B cell (primary cell): Measurements from ENCODE around the gene PLD3. TPM values are rescaled to one million over a fixed set of nuclear protein-coding genes. Genes with fewer than 3 reads are reported as not detected.

Source experiments
- ATAC-seq: fragments of 200-7000 bp; cut with Tn5 transposase; one replicate; pipeline ENCODE4 v1.10.0; 2021; ENCODE audit warnings: low read depth, mild to moderate bottlenecking, moderate number of reproducible peaks, moderate library complexity
- CTCF ChIA-PET: fragments of 350-600 bp; sonication (Branson Sonifier 250); formaldehyde crosslinking; loops from one replicate; lab custom pipeline; 2021; ENCODE audit warnings: antibody characterized with exemption, inconsistent platforms; lab: Charles Lee
- POLR2A ChIA-PET: fragments of 350-600 bp; sonication (Branson Sonifier 250); formaldehyde crosslinking; loops from one replicate; lab custom pipeline; 2021; ENCODE audit warnings: antibody characterized with exemption; lab: Charles Lee
- DNase-seq: peaks from one replicate; pipeline ENCODE4 v3.0.0; 2013
- H2AFZ ChIP-seq: 2 replicates; pipeline ENCODE4 v1.6.1; 2012; ENCODE audit warnings: mild to moderate bottlenecking, low read depth, low read length; ENCODE audit not compliant: insufficient read depth, poor library complexity, severe bottlenecking
- H3K27ac ChIP-seq, 2 donors: 1 replicate in 1 of 2; 2 replicates in 1 of 2; pipeline ENCODE4 v1.5.1; 2012 to 2013; ENCODE audit warnings: low read length in 2 of 2, mild to moderate bottlenecking in 2 of 2, moderate library complexity in 1 of 2
- H3K27me3 ChIP-seq, 4 experiments: fragments of 200-600 bp in 1 of 4; sonication (generic) in 1 of 4; replicated peaks in 1 of 4; 1 replicate in 2 of 4; 2 replicates in 2 of 4; pipeline versions ENCODE4 v1.6.1 to v1.7.0; 2013 to 2016; ENCODE audit warnings: low read length in 3 of 4, mild to moderate bottlenecking in 2 of 4, mixed read lengths in 1 of 4, moderate library complexity in 1 of 4; ENCODE audit not compliant: insufficient read depth in 4 of 4, control insufficient read depth in 3 of 4; ENCODE audit errors: control extremely low read depth in 1 of 4
- H3K36me3 ChIP-seq, 2 experiments: replicated peaks in 1 of 2; 1 replicate in 1 of 2; 2 replicates in 1 of 2; pipeline versions ENCODE4 v1.6.1 to v1.7.1; 2013; ENCODE audit warnings: low read length in 1 of 2; ENCODE audit not compliant: insufficient read depth in 2 of 2, control insufficient read depth in 1 of 2; ENCODE audit errors: control extremely low read depth in 1 of 2, extremely low read depth in 1 of 2
- H3K4me1 ChIP-seq, 2 donors: fragments of 200-600 bp in 1 of 2; sonication (generic) in 1 of 2; 1 replicate in 1 of 2; 2 replicates in 1 of 2; pipeline versions ENCODE4 v1.5.1 to v1.6.1; 2013 to 2017; ENCODE audit warnings: low read length in 2 of 2; ENCODE audit not compliant: control insufficient read depth in 2 of 2, insufficient read depth in 2 of 2
- H3K4me2 ChIP-seq: replicated peaks from 2 replicates; pipeline ENCODE3; 2012; ENCODE audit warnings: mild to moderate bottlenecking, low read depth, low read length; ENCODE audit not compliant: poor library complexity, severe bottlenecking
- H3K4me3 ChIP-seq, 5 experiments: fragments of 200-600 bp in 1 of 5; sonication (generic) in 1 of 5; 1 replicate in 3 of 5; 2 replicates in 2 of 5; pipeline versions ENCODE4 v1.5.1 to v1.7.0; 2011 to 2016; ENCODE audit warnings: low read length in 4 of 5, mild to moderate bottlenecking in 4 of 5, low read depth in 2 of 5, control low read depth in 1 of 5, moderate library complexity in 1 of 5; ENCODE audit not compliant: insufficient read depth in 1 of 5; ENCODE audit errors: control extremely low read depth in 1 of 5, extremely low read depth in 1 of 5
- H3K79me2 ChIP-seq: fragments of 200-600 bp; sonication (generic); one replicate; pipeline ENCODE4 v1.6.0; 2016; ENCODE audit warnings: low read length; ENCODE audit not compliant: control insufficient read depth, insufficient read depth
- H3K9ac ChIP-seq: fragments of 200-600 bp; sonication (generic); 2 replicates; pipeline ENCODE4 v1.6.1; 2017; ENCODE audit warnings: mild to moderate bottlenecking, low read length, moderate library complexity
- H3K9me3 ChIP-seq, 3 donors: one replicate each; pipeline versions ENCODE4 v1.6.1 to v1.7.1; 2013; ENCODE audit warnings: low read length in 2 of 3; ENCODE audit not compliant: control insufficient read depth in 2 of 3, insufficient read depth in 1 of 3; ENCODE audit errors: control extremely low read depth in 1 of 3
- H4K20me1 ChIP-seq: 2 replicates; pipeline ENCODE4 v1.6.0; 2012; ENCODE audit warnings: mild to moderate bottlenecking, low read length; ENCODE audit not compliant: insufficient read depth, control insufficient read depth, poor library complexity, severe bottlenecking
- H3K27ac Mint-ChIP-seq: one replicate; pipeline ENCODE4 v1.8.0; 2021; ENCODE audit warnings: mixed read lengths
- H3K27me3 Mint-ChIP-seq: one replicate; pipeline ENCODE4 v1.8.0; 2021; ENCODE audit warnings: mixed read lengths
- H3K4me1 Mint-ChIP-seq: one replicate; pipeline ENCODE4 v1.8.0; 2021; ENCODE audit warnings: mixed read lengths
- H3K4me3 Mint-ChIP-seq: one replicate; pipeline ENCODE4 v1.8.0; 2021; ENCODE audit warnings: mixed read lengths
- H3K9me3 Mint-ChIP-seq: one replicate; pipeline ENCODE4 v1.8.0; 2022; ENCODE audit warnings: mixed read lengths; ENCODE audit not compliant: insufficient read depth
- EZH2 ChIP-seq: IDR thresholded peaks from 2 replicates; pipeline ENCODE4 v1.6.1; 2012; ENCODE audit warnings: borderline replicate concordance, low read depth, mild to moderate bottlenecking, moderate library complexity, low read length; ENCODE audit not compliant: insufficient read depth, poor library complexity, severe bottlenecking
- WGBS: methylation state at CpG from one replicate; pipeline ENCODE4 v1.1.5; 2013; ENCODE audit warnings: missing lambda C conversion rate; ENCODE audit not compliant: insufficient coverage; 5-methylcytosine and 5-hydroxymethylcytosine counted together
- intact Hi-C: fragments of 100-400 bp; cut with micrococcal nuclease; formaldehyde crosslinking; loops from one replicate; pipeline ENCODE4 v1.10.0; 2022
- polyA plus RNA-seq: library from polyadenylated mRNA; depleted of rRNA; stranded (reverse); fragments of >200 nt; gene quantifications from 2 replicates; pipeline ENCODE4 v1.2.3, GENCODE V29; 2012
- total RNA-seq, 2 donors: library from RNA; stranded (reverse); fragments of 120-200 nt in 1 of 2; gene quantifications; 1 replicate in 1 of 2; 2 replicates in 1 of 2; pipeline versions ENCODE4 v1.2.3 to v1.2.4, GENCODE V29; 2013 to 2022
- TF ChIP-seq, protein P1 (sequence below): fragments of 200-600 bp; IDR thresholded peaks from one replicate; pipeline ENCODE4 v1.8.0; 2022; ENCODE audit warnings: antibody characterized with exemption, mild to moderate bottlenecking

The PLD3 gene
- total and polyA plus RNA-seq, 2 donors (not counting 1 experiment from before 2014, with no cell fraction given): 61.7 to 153 TPM

DNA sequence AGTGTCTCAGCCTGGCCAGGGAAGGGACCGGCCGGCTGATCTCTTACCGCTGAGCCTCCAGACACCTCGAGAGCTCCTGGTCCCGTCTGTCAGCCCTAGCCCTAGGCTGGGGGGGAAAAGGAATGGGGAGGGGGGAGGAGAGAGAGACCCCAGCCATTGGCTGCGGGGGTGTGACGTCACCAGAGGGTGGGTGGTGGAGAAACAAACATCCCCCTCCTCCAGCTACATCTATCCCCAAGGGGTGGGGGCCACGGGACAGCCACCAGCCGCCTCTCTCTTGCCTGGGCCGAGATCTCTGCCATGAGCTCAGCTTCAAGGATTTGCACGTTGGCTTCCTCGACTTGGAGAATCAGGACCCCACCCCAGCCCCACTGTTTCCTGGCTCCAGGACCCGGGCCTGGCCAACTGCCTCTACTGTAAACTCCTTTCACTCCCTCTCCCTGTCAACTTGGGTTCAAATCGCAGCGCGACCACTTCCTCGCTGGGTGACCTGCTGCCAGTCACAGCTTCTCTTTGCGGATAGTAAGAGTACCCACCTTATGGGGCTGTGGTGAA lies 64.9 kb downstream of the PLD3 start, which contains the start of gene PRX:
Gene PRX, minus strand, starts transcription at position 88 of the 555 bp plus-strand sequence. CDS start 5,446 bp downstream, outside the sequence.
- DNase-seq (no peak), ATAC-seq (no peak)
- no peak within 1 kb of the TSS for H3K27ac Mint-ChIP-seq
- Histone ChIP-seq H3K27me3 (peaks cover 0 to 2% (median 0%) of the 10 kb centered on the region in 4 experiments), H3K9ac (no peak within 1 kb of the TSS), H2AFZ (no peak within 1 kb of the TSS), H3K27ac (no peak within 1 kb of the TSS), H3K4me2 (no peak within 1 kb of the TSS), H3K4me3 (no peak within 1 kb of the TSS), H3K36me3 (no peaks in the 10 kb centered on the region), H3K79me2 (no peaks in the 10 kb centered on the region), H4K20me1 (no peaks in the 10 kb centered on the region), H3K4me1 (peaks cover 12 to 33% of the 10 kb centered on the region in 2 donors), H3K9me3 (no peaks in the 10 kb centered on the region)
- intact Hi-C loops: no loop called here
- ChIA-PET POLR2A (no interaction called here), CTCF (interaction anchor here (1.0 kb wide), 1 partner anchor 8 kb away, joined by 5 read pairs; no protein-coding TSS in a partner anchor)
- H3K4me1 Mint-ChIP-seq: peaks cover 23% of the 10 kb centered on the region
- H3K9me3 Mint-ChIP-seq: no peaks in the 10 kb centered on the region
- H3K27me3 Mint-ChIP-seq: no peaks in the 10 kb centered on the region
- TF ChIP-seq, protein P1, sequence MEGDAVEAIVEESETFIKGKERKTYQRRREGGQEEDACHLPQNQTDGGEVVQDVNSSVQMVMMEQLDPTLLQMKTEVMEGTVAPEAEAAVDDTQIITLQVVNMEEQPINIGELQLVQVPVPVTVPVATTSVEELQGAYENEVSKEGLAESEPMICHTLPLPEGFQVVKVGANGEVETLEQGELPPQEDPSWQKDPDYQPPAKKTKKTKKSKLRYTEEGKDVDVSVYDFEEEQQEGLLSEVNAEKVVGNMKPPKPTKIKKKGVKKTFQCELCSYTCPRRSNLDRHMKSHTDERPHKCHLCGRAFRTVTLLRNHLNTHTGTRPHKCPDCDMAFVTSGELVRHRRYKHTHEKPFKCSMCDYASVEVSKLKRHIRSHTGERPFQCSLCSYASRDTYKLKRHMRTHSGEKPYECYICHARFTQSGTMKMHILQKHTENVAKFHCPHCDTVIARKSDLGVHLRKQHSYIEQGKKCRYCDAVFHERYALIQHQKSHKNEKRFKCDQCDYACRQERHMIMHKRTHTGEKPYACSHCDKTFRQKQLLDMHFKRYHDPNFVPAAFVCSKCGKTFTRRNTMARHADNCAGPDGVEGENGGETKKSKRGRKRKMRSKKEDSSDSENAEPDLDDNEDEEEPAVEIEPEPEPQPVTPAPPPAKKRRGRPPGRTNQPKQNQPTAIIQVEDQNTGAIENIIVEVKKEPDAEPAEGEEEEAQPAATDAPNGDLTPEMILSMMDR: no peak
- no peak for TF ChIP-seq EZH2
- H3K4me3 Mint-ChIP-seq: no peak within 1 kb of the TSS
- WGBS: 0% methylated on average over 1 of the region's 18 CpGs
